Ishikawa (cell line): ENCODE measurements around the gene PARD3.

Experiments used
- CEBPB ChIP-seq: IDR thresholded peaks from 2 replicates; pipeline ENCODE4 v1.6.1; 2012
- CREB1 ChIP-seq: IDR thresholded peaks from 2 replicates; pipeline ENCODE4 v1.6.1; 2012; ENCODE audit warnings: low read depth
- EGR1 ChIP-seq: IDR thresholded peaks from 2 replicates; pipeline ENCODE4 v1.6.1; 2012
- EP300 ChIP-seq: IDR thresholded peaks from 2 replicates; pipeline ENCODE4 v1.6.1; 2012; ENCODE audit warnings: borderline replicate concordance
- FOXM1 ChIP-seq: IDR thresholded peaks from 2 replicates; pipeline ENCODE4 v1.6.1; 2012; ENCODE audit warnings: low read depth, borderline replicate concordance
- NFIC ChIP-seq: IDR thresholded peaks from 2 replicates; pipeline ENCODE4 v1.6.1; 2012
- RAD21 ChIP-seq: IDR thresholded peaks from 2 replicates; pipeline ENCODE4 v1.6.1; 2012; ENCODE audit warnings: low read depth
- TAF1 ChIP-seq: IDR thresholded peaks from 2 replicates; pipeline ENCODE4 v1.6.1; 2012; ENCODE audit warnings: low read depth, mild to moderate bottlenecking
- TCF12 ChIP-seq: IDR thresholded peaks from 2 replicates; pipeline ENCODE4 v1.6.1; 2012; ENCODE audit warnings: low read depth
- TEAD4 ChIP-seq: IDR thresholded peaks from 2 replicates; pipeline ENCODE4 v1.6.1; 2012
- YY1 ChIP-seq: IDR thresholded peaks from 2 replicates; pipeline ENCODE4 v1.6.1; 2012; ENCODE audit warnings: low read depth
- ZBTB7A ChIP-seq: IDR thresholded peaks from 2 replicates; pipeline ENCODE4 v1.6.1; 2012; ENCODE audit warnings: low read depth
- TF ChIP-seq, protein P1 (sequence below): IDR thresholded peaks from 2 replicates; pipeline ENCODE4 v1.6.1; 2012
- TF ChIP-seq, protein P2 (sequence below): IDR thresholded peaks from 2 replicates; pipeline ENCODE4 v1.6.1; 2012; ENCODE audit warnings: low read depth, mild to moderate bottlenecking
- TF ChIP-seq, protein P3 (sequence below): IDR thresholded peaks from 2 replicates; pipeline ENCODE4 v1.6.1; 2012

The PARD3 gene

DNA sequence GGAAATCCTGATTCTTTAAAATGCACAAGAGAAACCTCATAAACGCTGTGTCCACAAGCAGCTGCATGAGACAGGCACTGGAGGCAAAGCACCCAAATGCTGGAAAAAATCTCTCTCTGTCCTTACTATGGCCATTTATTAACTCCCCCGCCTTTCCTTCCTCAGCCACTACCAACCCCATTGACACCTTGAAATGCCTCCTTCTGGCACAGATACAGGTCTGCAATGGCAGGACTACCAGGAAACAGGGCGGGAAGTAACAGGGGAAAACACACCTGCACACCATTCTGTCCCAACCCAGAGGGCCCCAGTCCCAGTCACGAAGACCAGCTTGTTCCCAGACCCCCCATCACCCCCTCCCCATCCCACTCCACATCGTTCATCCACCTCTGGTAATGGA, 224.3 kb downstream of the PARD3 start:
- no peak for TF ChIP-seq EP300
- TF ChIP-seq, protein P1, sequence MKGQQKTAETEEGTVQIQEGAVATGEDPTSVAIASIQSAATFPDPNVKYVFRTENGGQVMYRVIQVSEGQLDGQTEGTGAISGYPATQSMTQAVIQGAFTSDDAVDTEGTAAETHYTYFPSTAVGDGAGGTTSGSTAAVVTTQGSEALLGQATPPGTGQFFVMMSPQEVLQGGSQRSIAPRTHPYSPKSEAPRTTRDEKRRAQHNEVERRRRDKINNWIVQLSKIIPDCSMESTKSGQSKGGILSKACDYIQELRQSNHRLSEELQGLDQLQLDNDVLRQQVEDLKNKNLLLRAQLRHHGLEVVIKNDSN: no peak
- no peak for TF ChIP-seq TAF1
- TF ChIP-seq NFIC: no peak
- TF ChIP-seq ZBTB7A: no peak
- no peak for TF ChIP-seq FOXM1
- no peak for TF ChIP-seq EGR1

DNA sequence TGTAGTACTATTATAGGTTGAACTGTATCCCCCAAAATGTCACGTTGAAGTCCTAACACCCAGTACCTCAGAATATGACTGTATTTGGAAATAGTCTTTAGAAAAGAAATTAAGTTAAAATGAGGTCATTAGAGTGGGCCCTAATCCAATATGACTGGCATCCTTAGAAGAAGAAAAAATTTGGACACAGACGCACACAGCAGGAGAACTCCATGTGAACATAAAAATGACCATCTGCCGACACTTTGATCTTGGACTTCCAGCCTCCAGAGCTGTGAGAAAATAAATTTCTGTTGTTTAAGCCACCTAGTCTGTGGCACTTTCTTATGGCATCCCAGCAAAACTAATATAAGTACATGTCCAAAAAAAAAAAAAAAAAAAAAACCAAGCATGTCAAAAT, 225.8 kb downstream of the PARD3 start:
- TF ChIP-seq TCF12: no peak

DNA sequence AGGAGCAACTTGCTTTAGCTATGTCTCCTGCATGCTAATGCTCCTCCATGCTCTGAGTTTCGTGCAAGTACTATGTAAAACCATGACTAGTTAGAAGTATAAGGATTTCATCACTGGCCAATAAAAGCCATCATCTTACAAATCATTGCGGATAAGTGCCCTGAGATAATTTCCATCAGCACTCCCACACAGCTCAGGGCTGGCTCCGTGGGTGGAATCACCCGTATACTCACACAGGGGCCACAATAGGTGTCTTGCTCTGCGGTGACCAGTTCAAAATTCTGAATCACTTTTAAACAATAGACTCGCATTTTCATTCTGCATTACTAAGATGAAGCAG, 227.4 kb downstream of the PARD3 start:
- no peak for TF ChIP-seq TEAD4
- no peak for TF ChIP-seq CREB1
- no peak for TF ChIP-seq TAF1
- TF ChIP-seq RAD21: no peak
- no peak for TF ChIP-seq TCF12
- TF ChIP-seq EP300: no peak
- TF ChIP-seq, protein P1: no peak
- no peak for TF ChIP-seq NFIC
- TF ChIP-seq, protein P2, sequence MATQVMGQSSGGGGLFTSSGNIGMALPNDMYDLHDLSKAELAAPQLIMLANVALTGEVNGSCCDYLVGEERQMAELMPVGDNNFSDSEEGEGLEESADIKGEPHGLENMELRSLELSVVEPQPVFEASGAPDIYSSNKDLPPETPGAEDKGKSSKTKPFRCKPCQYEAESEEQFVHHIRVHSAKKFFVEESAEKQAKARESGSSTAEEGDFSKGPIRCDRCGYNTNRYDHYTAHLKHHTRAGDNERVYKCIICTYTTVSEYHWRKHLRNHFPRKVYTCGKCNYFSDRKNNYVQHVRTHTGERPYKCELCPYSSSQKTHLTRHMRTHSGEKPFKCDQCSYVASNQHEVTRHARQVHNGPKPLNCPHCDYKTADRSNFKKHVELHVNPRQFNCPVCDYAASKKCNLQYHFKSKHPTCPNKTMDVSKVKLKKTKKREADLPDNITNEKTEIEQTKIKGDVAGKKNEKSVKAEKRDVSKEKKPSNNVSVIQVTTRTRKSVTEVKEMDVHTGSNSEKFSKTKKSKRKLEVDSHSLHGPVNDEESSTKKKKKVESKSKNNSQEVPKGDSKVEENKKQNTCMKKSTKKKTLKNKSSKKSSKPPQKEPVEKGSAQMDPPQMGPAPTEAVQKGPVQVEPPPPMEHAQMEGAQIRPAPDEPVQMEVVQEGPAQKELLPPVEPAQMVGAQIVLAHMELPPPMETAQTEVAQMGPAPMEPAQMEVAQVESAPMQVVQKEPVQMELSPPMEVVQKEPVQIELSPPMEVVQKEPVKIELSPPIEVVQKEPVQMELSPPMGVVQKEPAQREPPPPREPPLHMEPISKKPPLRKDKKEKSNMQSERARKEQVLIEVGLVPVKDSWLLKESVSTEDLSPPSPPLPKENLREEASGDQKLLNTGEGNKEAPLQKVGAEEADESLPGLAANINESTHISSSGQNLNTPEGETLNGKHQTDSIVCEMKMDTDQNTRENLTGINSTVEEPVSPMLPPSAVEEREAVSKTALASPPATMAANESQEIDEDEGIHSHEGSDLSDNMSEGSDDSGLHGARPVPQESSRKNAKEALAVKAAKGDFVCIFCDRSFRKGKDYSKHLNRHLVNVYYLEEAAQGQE: no peak
- TF ChIP-seq FOXM1: no peak
- TF ChIP-seq CEBPB: no peak
- TF ChIP-seq, protein P3, sequence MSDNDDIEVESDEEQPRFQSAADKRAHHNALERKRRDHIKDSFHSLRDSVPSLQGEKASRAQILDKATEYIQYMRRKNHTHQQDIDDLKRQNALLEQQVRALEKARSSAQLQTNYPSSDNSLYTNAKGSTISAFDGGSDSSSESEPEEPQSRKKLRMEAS: no peak
- TF ChIP-seq ZBTB7A: no peak
- TF ChIP-seq YY1: no peak
- no peak for TF ChIP-seq EGR1

DNA sequence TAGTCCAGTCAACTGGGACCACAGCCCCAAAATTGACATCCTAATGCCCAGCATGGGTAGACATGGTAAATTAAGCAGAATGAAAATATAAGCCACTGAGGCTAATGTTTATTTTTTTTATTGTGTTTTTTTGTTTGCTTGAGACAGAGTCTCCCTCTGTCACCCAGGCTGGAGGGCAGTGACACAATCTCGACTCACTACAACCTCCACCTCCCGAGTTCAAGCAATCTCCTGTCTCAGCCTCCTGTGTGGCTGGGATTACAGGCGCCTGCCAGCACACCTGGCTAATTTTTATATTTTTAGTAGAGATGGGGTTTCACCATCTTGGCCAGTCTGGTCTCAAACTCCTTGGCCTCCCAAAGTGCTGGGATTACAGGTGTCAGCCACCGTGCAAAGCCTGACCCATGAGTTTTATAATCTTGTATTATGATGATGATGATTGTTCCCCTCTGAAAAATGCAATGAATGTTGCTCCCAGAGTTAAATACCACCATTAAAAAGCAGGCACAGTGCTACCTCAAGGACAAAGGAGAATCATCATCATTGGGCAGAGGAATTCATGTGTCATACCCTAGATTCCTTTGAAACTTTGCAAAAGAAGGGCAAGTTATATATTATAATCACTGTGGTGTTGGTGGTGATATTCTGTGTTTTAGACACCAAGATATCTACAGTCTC, 228.0 kb downstream of the PARD3 start:
- TF ChIP-seq FOXM1 (no peak), CREB1 (no peak), YY1 (no peak), NFIC (no peak), ZBTB7A (no peak), RAD21 (no peak), EGR1 (no peak), TCF12 (no peak), CEBPB (no peak), EP300 (no peak), TEAD4 (no peak), TAF1 (no peak)
- TF ChIP-seq, protein P1: no peak
- TF ChIP-seq, protein P2: no peak
- TF ChIP-seq, protein P3: no peak

DNA sequence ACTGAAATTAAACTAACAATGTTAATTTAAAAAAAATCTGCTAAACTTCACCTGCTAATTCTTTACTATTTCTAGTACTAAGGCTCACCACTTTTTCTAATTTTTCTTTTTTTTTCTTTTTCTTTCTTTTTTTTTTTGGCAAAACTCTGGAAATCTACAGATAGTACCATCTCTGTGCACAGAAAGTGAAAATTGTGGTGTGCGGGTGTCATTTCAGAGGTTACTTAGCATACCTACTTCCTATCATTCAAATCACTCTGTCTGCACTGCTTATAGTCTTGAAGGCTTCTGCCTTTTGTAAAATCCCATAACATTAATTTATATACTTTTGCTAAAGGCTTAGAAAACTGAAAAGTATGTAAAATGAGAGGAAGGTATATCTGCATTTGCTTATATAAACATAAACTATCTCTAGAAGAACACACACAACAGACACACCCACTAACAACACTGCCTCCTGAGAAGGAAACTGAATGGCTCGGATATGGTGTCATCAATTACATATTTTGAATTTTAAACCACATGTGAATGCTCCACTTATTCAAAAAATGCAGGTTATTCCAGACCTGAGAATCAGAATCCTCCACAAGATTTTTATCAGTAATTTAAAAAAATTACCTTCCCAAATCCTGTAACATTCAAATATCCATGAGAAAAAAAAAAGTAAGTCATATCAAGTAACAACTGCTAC, 229.5 kb downstream of the PARD3 start:
- TF ChIP-seq, protein P2: no peak
- TF ChIP-seq RAD21 (no peak), TAF1 (no peak), EGR1 (no peak), ZBTB7A (no peak), FOXM1 (no peak), CREB1 (no peak), TCF12 (no peak), YY1 (no peak), NFIC (no peak), TEAD4 (no peak), CEBPB (no peak)
- TF ChIP-seq, protein P3: no peak
- TF ChIP-seq, protein P1: no peak
